Sigmoid colon (tissue), 4 donors: ENCODE measurements around the gene HACL1.

Experiments
- POLR2A ChIP-seq, 2 donors: fragments of 450-650 bp; IDR thresholded peaks; one replicate each; pipeline ENCODE4 v1.6.1; 2016; ENCODE audit warnings: antibody characterized with exemption in 2 of 2, mild to moderate bottlenecking in 2 of 2, moderate library complexity in 2 of 2
- POLR2AphosphoS5 ChIP-seq, 4 donors: sonication (generic); formaldehyde crosslinking; IDR thresholded peaks; one replicate each; pipeline ENCODE4 v1.6.1; 2017; ENCODE audit warnings: antibody characterized with exemption in 4 of 4

DNA sequence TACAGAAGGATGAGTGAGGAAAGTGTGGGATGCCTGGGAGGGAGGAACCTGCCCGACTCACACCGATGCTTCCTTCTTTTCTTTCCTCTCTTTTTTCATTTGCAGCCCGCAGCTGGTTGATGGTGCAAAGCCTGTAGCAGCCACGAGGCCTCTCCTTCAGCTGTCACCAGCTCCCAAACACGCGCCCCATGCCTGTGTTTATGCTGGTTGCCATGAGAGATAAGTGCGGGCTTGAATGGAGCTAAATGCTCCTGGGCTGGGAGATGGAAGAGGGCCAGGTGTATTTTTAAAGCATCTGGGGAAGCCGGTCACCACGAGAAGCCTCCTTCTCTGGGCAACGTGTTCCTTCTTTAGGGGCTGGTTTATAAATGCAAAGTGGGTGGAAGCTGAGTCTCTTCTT lies 89.2 kb downstream of the HACL1 start:
- no peak for TF ChIP-seq POLR2A (IDR thresholded peaks at IDR 0.05)
- peak in 2 of 4 donors; percentile 15 to 62 for TF ChIP-seq POLR2AphosphoS5 (IDR thresholded peaks at IDR 0.05)
